Muscle layer of duodenum (tissue), 2 donors: ENCODE measurements around the gene ZNF480.
"Not testable (repeated sequence)": the region's sequence is repeated elsewhere in the genome, so short reads cannot be mapped to it uniquely, and the experiment has no call there.

Experiments used
- H3K27ac ChIP-seq: one replicate; pipeline ENCODE4 v1.7.0; 2013; ENCODE audit warnings: mild to moderate bottlenecking, low read length
- H3K27me3 ChIP-seq: one replicate; pipeline ENCODE4 v1.7.0; 2013; ENCODE audit warnings: low read depth, mild to moderate bottlenecking, control low read depth, low read length
- H3K36me3 ChIP-seq, 2 donors: one replicate each; pipeline ENCODE4 v1.7.0; 2013; ENCODE audit warnings: low read length in 2 of 2, control low read depth in 1 of 2, mild to moderate bottlenecking in 1 of 2; ENCODE audit not compliant: insufficient read depth in 2 of 2, control insufficient read depth in 1 of 2
- H3K4me1 ChIP-seq, 2 donors: one replicate each; pipeline ENCODE4 v1.7.0; 2013; ENCODE audit warnings: low read length in 2 of 2, mild to moderate bottlenecking in 2 of 2, control low read depth in 1 of 2, moderate library complexity in 1 of 2; ENCODE audit not compliant: insufficient read depth in 2 of 2, control insufficient read depth in 1 of 2
- H3K4me3 ChIP-seq, 2 donors: one replicate each; pipeline ENCODE4 v1.7.0; 2013; ENCODE audit warnings: low read length in 2 of 2, low read depth in 1 of 2, mild to moderate bottlenecking in 1 of 2
- H3K9me3 ChIP-seq, 2 donors: one replicate each; pipeline ENCODE4 v1.7.0; 2013; ENCODE audit warnings: low read length in 2 of 2, control low read depth in 1 of 2, mild to moderate bottlenecking in 1 of 2; ENCODE audit not compliant: control insufficient read depth in 1 of 2
- donor health status: healthy.

The ZNF480 gene

GRCh38 chr19:52296773-52297600 is at the start of gene ZNF480:
ZNF480 (plus strand) TSS chr19:52297169; CDS start chr19:52300413, 3,244 bp downstream.
- Histone ChIP-seq H3K27me3 (no peaks in the 10 kb centered on the region), H3K36me3 (peaks cover 17 to 32% of the 10 kb centered on the region in 2 donors), H3K9me3 (peaks cover 0 to 5% of the 10 kb centered on the region in 2 donors), H3K4me1 (peaks cover 0 to 6% of the 10 kb centered on the region in 2 donors), H3K27ac (peak within 1 kb of the TSS; percentile 97), H3K4me3 (peak within 1 kb of the TSS; percentile 79 to 91)

- H3K9me3 ChIP-seq: no peaks in the 10 kb centered on the region
- no peak overlapping the region for H3K27ac ChIP-seq
- H3K4me3 ChIP-seq: no peak overlapping the region
- H3K27me3 ChIP-seq: no peaks in the 10 kb centered on the region
- no peaks in the 10 kb centered on the region for H3K4me1 ChIP-seq
- H3K36me3 ChIP-seq: no peaks in the 10 kb centered on the region
Observed at GRCh38 chr19:52248241-52248640, 48.7 kb upstream of the ZNF480 start.

GRCh38 chr19:52258426-52258825 is 38.5 kb upstream of the ZNF480 start:
- Histone ChIP-seq H3K27ac (no peak overlapping the region), H3K36me3 (no peaks in the 10 kb centered on the region), H3K27me3 (no peaks in the 10 kb centered on the region), H3K4me3 (no peak overlapping the region), H3K4me1 (no peaks in the 10 kb centered on the region), H3K9me3 (no peaks in the 10 kb centered on the region)

- not testable (repeated sequence) for H3K36me3 ChIP-seq, H3K9me3 ChIP-seq, H3K27ac ChIP-seq, H3K27me3 ChIP-seq, H3K4me1 ChIP-seq, H3K4me3 ChIP-seq
Observed at GRCh38 chr19:52265556-52265955, 31.4 kb upstream of the ZNF480 start.

- Histone ChIP-seq H3K4me1 (peaks cover 0 to 25% of the 10 kb centered on the region in 2 donors), H3K9me3 (no peaks in the 10 kb centered on the region), H3K27me3 (no peaks in the 10 kb centered on the region), H3K4me3 (peak within 1 kb of the TSS; percentile 96 to 98), H3K27ac (peak within 1 kb of the TSS; percentile 97), H3K36me3 (peaks cover 0 to 13% of the 10 kb centered on the region in 2 donors)
Observed at GRCh38 chr19:52269338-52270261, 27.4 kb upstream of the ZNF480 start, which contains the start of gene ZNF766. ZNF766 (plus strand) TSS chr19:52269587; CDS start chr19:52269614, 27 bp downstream.

GRCh38 chr19:52270266-52270885 is 26.6 kb upstream of the ZNF480 start:
- no peaks in the 10 kb centered on the region for H3K9me3 ChIP-seq
- H3K36me3 ChIP-seq: peaks cover 0 to 13% of the 10 kb centered on the region in 2 donors
- peak overlapping the region; percentile 97 for H3K27ac ChIP-seq
- no peaks in the 10 kb centered on the region for H3K27me3 ChIP-seq
- H3K4me3 ChIP-seq: peak overlapping the region; percentile 96 to 98
- H3K4me1 ChIP-seq: peaks cover 0 to 25% of the 10 kb centered on the region in 2 donors

GRCh38 chr19:52273301-52273700 is 23.7 kb upstream of the ZNF480 start:
- Histone ChIP-seq H3K27ac (no peak overlapping the region), H3K9me3 (no peaks in the 10 kb centered on the region), H3K4me3 (no peak overlapping the region), H3K36me3 (peaks cover 0 to 13% of the 10 kb centered on the region in 2 donors), H3K27me3 (no peaks in the 10 kb centered on the region), H3K4me1 (peaks cover 0 to 32% of the 10 kb centered on the region in 2 donors)

GRCh38 chr19:52274191-52274590 is 22.8 kb upstream of the ZNF480 start:
- no peak overlapping the region for H3K27ac ChIP-seq
- no peaks in the 10 kb centered on the region for H3K27me3 ChIP-seq
- H3K4me3 ChIP-seq: no peak overlapping the region
- H3K36me3 ChIP-seq: peaks cover 0 to 13% of the 10 kb centered on the region in 2 donors
- H3K4me1 ChIP-seq: peaks cover 0 to 27% of the 10 kb centered on the region in 2 donors
- no peaks in the 10 kb centered on the region for H3K9me3 ChIP-seq

GRCh38 chr19:52275988-52276387 is 21.0 kb upstream of the ZNF480 start:
- H3K4me3 ChIP-seq: no peak overlapping the region
- H3K4me1 ChIP-seq: peaks cover 0 to 19% of the 10 kb centered on the region in 2 donors
- H3K27me3 ChIP-seq: no peaks in the 10 kb centered on the region
- no peaks in the 10 kb centered on the region for H3K9me3 ChIP-seq
- peaks cover 0 to 7% of the 10 kb centered on the region in 2 donors for H3K36me3 ChIP-seq
- H3K27ac ChIP-seq: no peak overlapping the region

GRCh38 chr19:52277471-52277870 is 19.5 kb upstream of the ZNF480 start:
- Histone ChIP-seq H3K27ac (no peak overlapping the region), H3K27me3 (no peaks in the 10 kb centered on the region), H3K36me3 (peaks cover 0 to 13% of the 10 kb centered on the region in 2 donors), H3K9me3 (no peaks in the 10 kb centered on the region), H3K4me1 (peaks cover 0 to 13% of the 10 kb centered on the region in 2 donors), H3K4me3 (no peak overlapping the region)

GRCh38 chr19:52286256-52286655 is 10.7 kb upstream of the ZNF480 start:
- H3K4me1 ChIP-seq: no peaks in the 10 kb centered on the region
- no peak overlapping the region for H3K4me3 ChIP-seq
- peaks cover 39 to 85% of the 10 kb centered on the region in 2 donors for H3K36me3 ChIP-seq
- no peaks in the 10 kb centered on the region for H3K27me3 ChIP-seq
- peaks cover 0 to 5% of the 10 kb centered on the region in 2 donors for H3K9me3 ChIP-seq
- H3K27ac ChIP-seq: no peak overlapping the region
